K562 (cell line): ENCODE measurements around the gene SORCS2. TPM values are rescaled to one million over a fixed set of nuclear protein-coding genes. Genes with fewer than 3 reads are reported as not detected.

Experiments
- NRF1 ChIP-seq, 2 experiments: fragments of 450-650 bp; IDR thresholded peaks in 1 of 2; conservative IDR thresholded peaks in 1 of 2; 2 replicates each; pipeline ENCODE4 v1.6.1; 2014; ENCODE audit warnings: mild to moderate bottlenecking in 2 of 2
- PATZ1 ChIP-seq: fragments of 250-450 bp; sonication (Bioruptor Pico); IDR thresholded peaks from 2 replicates; pipeline ENCODE4 v1.5.0; 2020; ENCODE audit warnings: mild to moderate bottlenecking, borderline replicate concordance
- YBX1 ChIP-seq: fragments of 450-650 bp; IDR thresholded peaks from 2 replicates; pipeline ENCODE4 v1.7.1; 2016; ENCODE audit warnings: mild to moderate bottlenecking
- ZBTB7A ChIP-seq: IDR thresholded peaks from 2 replicates; pipeline ENCODE4 v1.6.1; 2011; ENCODE audit warnings: low read depth, mild to moderate bottlenecking, low read length, moderate library complexity, borderline replicate concordance; ENCODE audit not compliant: control insufficient read depth
- ZFX ChIP-seq: sonication (generic); formaldehyde crosslinking; IDR thresholded peaks from 2 replicates; pipeline ENCODE4 v1.8.0; 2022; ENCODE audit warnings: mild to moderate bottlenecking, missing genetic modification reagents, moderate library complexity
- polyA plus RNA-seq, 8 experiments: library from polyadenylated mRNA; depleted of rRNA in 4 of 8; stranded (reverse) in 5 of 8; unstranded in 3 of 8; fragments of >200 nt; fragmentation: Nextera tagmentation in 2 of 8; fragmentation: Illumina TruSeq in 1 of 8; extraction: Ambion mirVana in 2 of 8; extraction: Trizol in 1 of 8; gene quantifications; 2 replicates each; pipeline versions ENCODE4 v1.2.1 to v1.2.3, GENCODE V29; 2011 to 2014; ENCODE audit warnings: inconsistent platforms in 1 of 8, missing spikeins in 1 of 8
- total RNA-seq, 7 experiments: library from RNA; depleted of rRNA in 6 of 7; stranded (reverse); fragments of >200 nt in 6 of 7; fragmentation: Illumina TruSeq in 2 of 7; extraction: Trizol in 2 of 7; gene quantifications; 2 replicates each; pipeline versions ENCODE4 v1.2.1 to v1.2.3, GENCODE V29; 2011 to 2021; ENCODE audit warnings: low replicate concordance in 1 of 7
- TF ChIP-seq, protein P1 (sequence below), 2 experiments: fragments of 450-650 bp in 1 of 2; sonication (generic) in 1 of 2; formaldehyde crosslinking in 1 of 2; IDR thresholded peaks; 2 replicates each; pipeline versions ENCODE4 v1.7.1 to v1.9.0; 2016 to 2022; ENCODE audit warnings: inconsistent platforms in 1 of 2, mild to moderate bottlenecking in 1 of 2, missing genetic modification reagents in 1 of 2
- TF ChIP-seq, protein P2 (sequence below): fragments of 250-450 bp; sonication (Bioruptor Pico); IDR thresholded peaks from 2 replicates; pipeline ENCODE4 v1.8.0; 2022; ENCODE audit warnings: moderate library complexity, mild to moderate bottlenecking, inconsistent platforms
- TF ChIP-seq, protein P3 (sequence below), 2 experiments: fragments of 450-650 bp in 1 of 2; sonication (generic) in 1 of 2; formaldehyde crosslinking in 1 of 2; IDR thresholded peaks in 1 of 2; conservative IDR thresholded peaks in 1 of 2; 2 replicates each; pipeline versions ENCODE4 v1.6.1 to v1.8.1; 2016 to 2023; ENCODE audit warnings: mild to moderate bottlenecking in 2 of 2, moderate library complexity in 2 of 2, inconsistent platforms in 1 of 2, missing genetic modification reagents in 1 of 2

Gene SORCS2
- total and polyA plus RNA-seq, 9 of the 15 experiments (the other 6 are each of a cell fraction or from before 2014, with no cell fraction given) = not detected

- TF ChIP-seq, protein P1, sequence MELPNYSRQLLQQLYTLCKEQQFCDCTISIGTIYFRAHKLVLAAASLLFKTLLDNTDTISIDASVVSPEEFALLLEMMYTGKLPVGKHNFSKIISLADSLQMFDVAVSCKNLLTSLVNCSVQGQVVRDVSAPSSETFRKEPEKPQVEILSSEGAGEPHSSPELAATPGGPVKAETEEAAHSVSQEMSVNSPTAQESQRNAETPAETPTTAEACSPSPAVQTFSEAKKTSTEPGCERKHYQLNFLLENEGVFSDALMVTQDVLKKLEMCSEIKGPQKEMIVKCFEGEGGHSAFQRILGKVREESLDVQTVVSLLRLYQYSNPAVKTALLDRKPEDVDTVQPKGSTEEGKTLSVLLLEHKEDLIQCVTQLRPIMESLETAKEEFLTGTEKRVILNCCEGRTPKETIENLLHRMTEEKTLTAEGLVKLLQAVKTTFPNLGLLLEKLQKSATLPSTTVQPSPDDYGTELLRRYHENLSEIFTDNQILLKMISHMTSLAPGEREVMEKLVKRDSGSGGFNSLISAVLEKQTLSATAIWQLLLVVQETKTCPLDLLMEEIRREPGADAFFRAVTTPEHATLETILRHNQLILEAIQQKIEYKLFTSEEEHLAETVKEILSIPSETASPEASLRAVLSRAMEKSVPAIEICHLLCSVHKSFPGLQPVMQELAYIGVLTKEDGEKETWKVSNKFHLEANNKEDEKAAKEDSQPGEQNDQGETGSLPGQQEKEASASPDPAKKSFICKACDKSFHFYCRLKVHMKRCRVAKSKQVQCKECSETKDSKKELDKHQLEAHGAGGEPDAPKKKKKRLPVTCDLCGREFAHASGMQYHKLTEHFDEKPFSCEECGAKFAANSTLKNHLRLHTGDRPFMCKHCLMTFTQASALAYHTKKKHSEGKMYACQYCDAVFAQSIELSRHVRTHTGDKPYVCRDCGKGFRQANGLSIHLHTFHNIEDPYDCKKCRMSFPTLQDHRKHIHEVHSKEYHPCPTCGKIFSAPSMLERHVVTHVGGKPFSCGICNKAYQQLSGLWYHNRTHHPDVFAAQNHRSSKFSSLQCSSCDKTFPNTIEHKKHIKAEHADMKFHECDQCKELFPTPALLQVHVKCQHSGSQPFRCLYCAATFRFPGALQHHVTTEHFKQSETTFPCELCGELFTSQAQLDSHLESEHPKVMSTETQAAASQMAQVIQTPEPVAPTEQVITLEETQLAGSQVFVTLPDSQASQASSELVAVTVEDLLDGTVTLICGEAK (IDR thresholded peaks at IDR 0.05) = no peak
- TF ChIP-seq, protein P1 (CRISPR knock-in tag; IDR thresholded peaks at IDR 0.05) = no peak
- TF ChIP-seq, protein P2, sequence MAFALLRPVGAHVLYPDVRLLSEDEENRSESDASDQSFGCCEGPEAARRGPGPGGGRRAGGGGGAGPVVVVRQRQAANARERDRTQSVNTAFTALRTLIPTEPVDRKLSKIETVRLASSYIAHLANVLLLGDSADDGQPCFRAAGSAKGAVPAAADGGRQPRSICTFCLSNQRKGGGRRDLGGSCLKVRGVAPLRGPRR (CRISPR knock-in tag) = no peak
- no peak for TF ChIP-seq NRF1 (conservative IDR thresholded peaks at IDR 0.05 in 1 of 2, IDR thresholded peaks at IDR 0.05 in 1 of 2)
- TF ChIP-seq, protein P3, sequence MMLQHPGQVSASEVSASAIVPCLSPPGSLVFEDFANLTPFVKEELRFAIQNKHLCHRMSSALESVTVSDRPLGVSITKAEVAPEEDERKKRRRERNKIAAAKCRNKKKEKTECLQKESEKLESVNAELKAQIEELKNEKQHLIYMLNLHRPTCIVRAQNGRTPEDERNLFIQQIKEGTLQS (IDR thresholded peaks at IDR 0.05) = no peak
- TF ChIP-seq, protein P3 (CRISPR knock-in tag; conservative IDR thresholded peaks at IDR 0.05) = no peak
- TF ChIP-seq YBX1 = no peak
- TF ChIP-seq ZFX (CRISPR knock-in tag) = no peak
- TF ChIP-seq PATZ1 (CRISPR knock-in tag) = no peak
- no peak for TF ChIP-seq ZBTB7A
Measured at GRCh38 chr4:7772711-7773385, 580.5 kb downstream of the SORCS2 start (continued).
